ENCODE results near the gene SIRT4.
A peak's percentile ranks its signal among the peaks of the same experiment; 100 is the strongest.

The SIRT4 gene

GRCh38 chr12:120290609-120291305, 11.4 kb upstream of the SIRT4 start:
- ChIA-PET CTCF (interaction anchor here (0.7 to 1.2 kb wide), 4 partner anchors 26 to 90 kb away, joined by 3 to 5 read pairs (median 3); partner anchors contain the start of gene RPLP0), POLR2A (ENCODE audit: low non-redundant PET) (interaction anchor here (0.6 to 2.3 kb wide), 5 partner anchors 11 to 90 kb away, joined by 4 to 14 read pairs (median 5); partner anchors contain the start of genes RPLP0 and SIRT4)
- DNase-seq (ENCODE audit: low spot score), result no peak
- TF ChIP-seq, protein P1, sequence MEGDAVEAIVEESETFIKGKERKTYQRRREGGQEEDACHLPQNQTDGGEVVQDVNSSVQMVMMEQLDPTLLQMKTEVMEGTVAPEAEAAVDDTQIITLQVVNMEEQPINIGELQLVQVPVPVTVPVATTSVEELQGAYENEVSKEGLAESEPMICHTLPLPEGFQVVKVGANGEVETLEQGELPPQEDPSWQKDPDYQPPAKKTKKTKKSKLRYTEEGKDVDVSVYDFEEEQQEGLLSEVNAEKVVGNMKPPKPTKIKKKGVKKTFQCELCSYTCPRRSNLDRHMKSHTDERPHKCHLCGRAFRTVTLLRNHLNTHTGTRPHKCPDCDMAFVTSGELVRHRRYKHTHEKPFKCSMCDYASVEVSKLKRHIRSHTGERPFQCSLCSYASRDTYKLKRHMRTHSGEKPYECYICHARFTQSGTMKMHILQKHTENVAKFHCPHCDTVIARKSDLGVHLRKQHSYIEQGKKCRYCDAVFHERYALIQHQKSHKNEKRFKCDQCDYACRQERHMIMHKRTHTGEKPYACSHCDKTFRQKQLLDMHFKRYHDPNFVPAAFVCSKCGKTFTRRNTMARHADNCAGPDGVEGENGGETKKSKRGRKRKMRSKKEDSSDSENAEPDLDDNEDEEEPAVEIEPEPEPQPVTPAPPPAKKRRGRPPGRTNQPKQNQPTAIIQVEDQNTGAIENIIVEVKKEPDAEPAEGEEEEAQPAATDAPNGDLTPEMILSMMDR (conservative IDR thresholded peaks at IDR 0.05; ENCODE audit: low read depth), result no peak
- peak overlapping the region; percentile 97 for H3K27ac ChIP-seq

DNA sequence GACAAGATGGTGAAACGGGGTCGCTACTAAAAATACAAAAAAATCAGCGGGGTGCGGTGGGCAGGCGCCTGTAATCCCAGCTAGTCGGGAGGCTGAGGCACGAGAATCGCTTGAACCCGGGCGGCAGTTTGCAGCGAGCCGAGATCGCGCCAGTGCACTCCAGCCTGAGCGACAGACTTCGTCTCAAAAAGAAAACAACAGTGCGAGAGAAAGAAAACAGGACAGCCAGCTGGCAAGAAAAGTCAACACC, 9.8 kb upstream of the SIRT4 start:
- ChIA-PET POLR2A (ENCODE audit: low non-redundant PET) (interaction anchor here (0.6 to 2.3 kb wide), 4 partner anchors 10 to 62 kb away, joined by 3 to 14 read pairs (median 5); partner anchors contain the start of genes PXN and SIRT4), CTCF (interaction anchor here (2.1 kb wide), 1 partner anchor 10 kb away, joined by 11 read pairs; the partner anchor contains the start of gene SIRT4)
- H3K27ac ChIP-seq, result peak overlapping the region; percentile 97
- no peak for DNase-seq (ENCODE audit: low spot score)
- TF ChIP-seq, protein P1 (conservative IDR thresholded peaks at IDR 0.05; ENCODE audit: low read depth), result no peak

DNA sequence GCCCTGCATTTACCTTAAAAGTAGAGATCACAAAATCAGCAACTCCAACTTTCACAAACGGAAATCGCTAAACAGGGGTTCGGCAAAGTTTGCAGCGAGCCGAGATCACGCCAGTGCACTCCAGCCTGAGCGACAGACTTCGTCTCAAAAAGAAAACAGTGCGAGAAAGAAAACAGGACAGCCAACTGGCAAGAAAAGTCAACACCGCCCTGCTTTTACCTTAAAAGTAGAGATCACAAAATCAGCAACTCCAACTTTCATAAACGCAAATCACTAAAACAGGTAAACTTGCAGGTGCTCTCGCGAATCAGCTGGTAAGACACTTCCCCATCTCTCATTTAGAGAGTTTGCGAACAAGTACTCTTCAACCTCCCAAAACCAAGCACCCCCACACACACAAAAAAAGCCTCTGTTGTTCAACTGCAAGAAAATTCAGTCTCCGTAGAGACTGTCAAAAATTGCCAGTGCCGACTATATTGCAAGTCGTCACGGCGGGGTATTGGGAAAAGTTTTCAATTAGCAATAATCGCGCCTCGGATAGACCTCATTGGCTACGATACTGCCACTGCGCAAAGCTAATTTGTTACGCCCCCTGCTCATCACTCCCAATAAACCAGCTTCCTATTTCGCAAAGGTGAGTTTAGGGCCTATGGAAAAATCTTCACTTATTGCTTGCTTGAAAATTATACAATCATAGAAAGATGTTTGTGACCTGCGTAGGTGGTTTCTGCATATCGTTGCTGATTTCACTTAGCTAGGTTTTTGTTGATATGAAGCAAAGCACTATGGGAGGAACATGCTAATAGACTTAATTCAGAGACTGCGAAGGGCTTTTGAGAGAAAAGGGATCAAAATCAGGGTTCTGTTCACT, 9.2 kb upstream of the SIRT4 start, which contains the start of gene RNU4-1:
Gene RNU4-1 (minus strand): TSS at position 577 of the 871 bp plus-strand sequence.
- peak; percentile 65 for DNase-seq (ENCODE audit: low spot score)
- TF ChIP-seq, protein P1 (conservative IDR thresholded peaks at IDR 0.05; ENCODE audit: low read depth), result no peak
- POLR2A ChIA-PET (ENCODE audit: low non-redundant PET), result interaction anchor here (0.6 to 2.3 kb wide), 7 partner anchors 9 to 92 kb away, joined by 3 to 14 read pairs (median 5); partner anchors contain the start of genes PXN, RPLP0 and SIRT4
- peak within 1 kb of the TSS; percentile 97 for H3K27ac ChIP-seq
- CTCF ChIA-PET, result interaction anchor here (0.6 to 2.1 kb wide), 2 partner anchors 9 to 54 kb away, joined by 3 to 11 read pairs; partner anchors contain the start of gene SIRT4

- H3K27ac ChIP-seq, result no peak overlapping the region
- no peak for DNase-seq (ENCODE audit: low spot score)
- ChIA-PET CTCF (interaction anchor here (0.5 to 1.1 kb wide), 6 partner anchors 11 to 391 kb away, joined by 3 to 5 read pairs (median 3); partner anchors contain the start of gene SIRT4), POLR2A (ENCODE audit: low non-redundant PET) (interaction anchor here (0.7 kb wide), 1 partner anchor 593 kb away, joined by 6 read pairs; no protein-coding TSS in a partner anchor)
- TF ChIP-seq, protein P1 (conservative IDR thresholded peaks at IDR 0.05; ENCODE audit: low read depth), result peak; percentile 20; the same call in 1 of the 2 replicates
These were observed 12.1 kb downstream of the SIRT4 start for GRCh38 chr12:120314220-120314619.

GRCh38 chr12:120316798-120317223, 14.7 kb downstream of the SIRT4 start:
- ChIA-PET POLR2A (ENCODE audit: low non-redundant PET) (no interaction called here), CTCF (interaction anchor here (0.5 to 1.6 kb wide), 6 partner anchors 10 to 243 kb away, joined by 3 to 12 read pairs (median 4); partner anchors contain the start of gene SIRT4)
- TF ChIP-seq, protein P1 (conservative IDR thresholded peaks at IDR 0.05; ENCODE audit: low read depth), result no peak
- no peak for DNase-seq (ENCODE audit: low spot score)
- peak overlapping the region; percentile 77 for H3K27ac ChIP-seq

All from RWPE1 (cell line).